SU-DHL-6 (cell line): ENCODE results near the gene TSHR.

Source experiments
- H2AFZ ChIP-seq: fragments of 200-600 bp; sonication (generic); 2 replicates; pipeline ENCODE4 v1.6.1; 2014; ENCODE audit warnings: low read depth, mild to moderate bottlenecking, moderate library complexity, mixed read lengths, antibody characterized with exemption, low read length; ENCODE audit not compliant: severe bottlenecking
- H3F3A ChIP-seq: fragments of 200-600 bp; shearing (Covaris generic); 2 replicates; pipeline ENCODE4 v1.6.0; 2016; ENCODE audit warnings: antibody characterized with exemption, mild to moderate bottlenecking; ENCODE audit not compliant: insufficient read depth
- H3K27ac ChIP-seq: fragments of 200-600 bp; sonication (generic); 2 replicates; pipeline ENCODE4 v1.5.1; 2016; ENCODE audit warnings: low read depth, mild to moderate bottlenecking, low read length, moderate library complexity, mixed read lengths
- H3K27me3 ChIP-seq: fragments of 200-600 bp; sonication (generic), shearing (Covaris generic); 2 replicates; pipeline ENCODE4 v1.6.0; 2014; ENCODE audit warnings: mild to moderate bottlenecking, low read length
- H3K36me3 ChIP-seq: fragments of 200-600 bp; sonication (generic); 2 replicates; pipeline ENCODE4 v1.6.1; 2014; ENCODE audit warnings: mild to moderate bottlenecking, low read length, mixed read lengths
- H3K4me2 ChIP-seq: fragments of 300-600, 200-600 bp; shearing (Covaris generic), sonication (generic); 2 replicates; pipeline ENCODE4 v1.6.0; 2014; ENCODE audit warnings: low read length, low read depth, mild to moderate bottlenecking; ENCODE audit not compliant: poor library complexity, severe bottlenecking
- H3K4me3 ChIP-seq: fragments of 200-600 bp; sonication (generic); 2 replicates; pipeline ENCODE4 v1.5.1; 2014; ENCODE audit warnings: antibody characterized with exemption, low read length, mild to moderate bottlenecking, mixed read lengths; ENCODE audit not compliant: insufficient read depth, poor library complexity, severe bottlenecking
- H3K79me2 ChIP-seq: fragments of 200-600 bp; sonication (generic); 2 replicates; pipeline ENCODE4 v1.6.1; 2014; ENCODE audit warnings: mild to moderate bottlenecking, low read length, moderate library complexity; ENCODE audit not compliant: insufficient read depth
- H3K9ac ChIP-seq: fragments of 200-600 bp; sonication (generic); 2 replicates; pipeline ENCODE4 v1.7.0; 2014; ENCODE audit warnings: mild to moderate bottlenecking, low read length
- H3K9me2 ChIP-seq: fragments of 200-600 bp; sonication (generic); replicated peaks from 2 replicates; pipeline ENCODE4 v1.6.1; 2014; ENCODE audit warnings: low read length; ENCODE audit not compliant: insufficient read depth
- H3K9me3 ChIP-seq: fragments of 200-600 bp; sonication (generic); 2 replicates; pipeline ENCODE4 v1.6.1; 2014; ENCODE audit warnings: low read length, mixed read lengths; ENCODE audit not compliant: insufficient read depth
- H4K20me1 ChIP-seq: fragments of 200-600 bp; sonication (generic); 2 replicates; pipeline ENCODE4 v1.6.1; 2014; ENCODE audit warnings: low read depth, mild to moderate bottlenecking, antibody characterized with exemption, low read length, moderate library complexity, mixed read lengths
- CTCF ChIP-seq: fragments of 200-600 bp; sonication (generic); IDR thresholded peaks from one replicate; pipeline ENCODE4 v1.5.1; 2017; ENCODE audit warnings: antibody characterized with exemption, mild to moderate bottlenecking, low read length, moderate library complexity; ENCODE audit not compliant: insufficient read depth, poor library complexity, severe bottlenecking
- EZH2phosphoT487 ChIP-seq: fragments of 200-600 bp; sonication (generic), shearing (Covaris generic); conservative IDR thresholded peaks from 2 replicates; pipeline ENCODE4 v1.6.1; 2018; ENCODE audit warnings: mild to moderate bottlenecking, antibody characterized with exemption, low read length, moderate library complexity, mixed read lengths

TSHR gene

GRCh38 chr14:81028461-81028860 lies 73.0 kb downstream of the TSHR start:
- no peaks in the 10 kb centered on the region for H3K9me3 ChIP-seq
- no peak overlapping the region for H2AFZ ChIP-seq
- H3K4me3 ChIP-seq, result no peak overlapping the region
- H3K9me2 ChIP-seq, result no peaks in the 10 kb centered on the region
- H4K20me1 ChIP-seq, result no peaks in the 10 kb centered on the region
- no peaks in the 10 kb centered on the region for H3K79me2 ChIP-seq
- no peak overlapping the region for H3K27ac ChIP-seq
- H3F3A ChIP-seq, result no peaks in the 10 kb centered on the region
- TF ChIP-seq CTCF, result no peak
- TF ChIP-seq EZH2phosphoT487, result no peak
- no peaks in the 10 kb centered on the region for H3K27me3 ChIP-seq
- H3K4me2 ChIP-seq, result no peak overlapping the region
- H3K9ac ChIP-seq, result no peak overlapping the region
- H3K36me3 ChIP-seq, result no peaks in the 10 kb centered on the region

DNA sequence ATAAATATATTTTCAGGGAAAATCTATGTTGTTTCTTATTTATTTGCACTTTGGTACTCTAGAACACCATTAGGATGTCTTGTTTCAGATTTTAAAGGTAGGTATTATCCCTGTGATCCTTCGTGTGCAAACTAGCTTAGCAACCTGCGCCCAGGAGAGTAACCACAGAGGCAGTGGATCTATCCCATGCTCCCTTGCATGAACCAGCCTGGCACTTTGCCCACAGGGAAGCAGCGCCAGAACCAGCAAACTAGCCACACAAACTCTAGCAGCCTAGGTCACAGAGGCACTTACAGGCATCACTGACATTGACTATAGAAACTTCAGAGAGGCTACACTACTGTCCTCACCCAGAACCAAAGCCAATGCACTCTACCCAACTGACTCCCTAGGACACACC lies 76.1 kb downstream of the TSHR start:
- Histone ChIP-seq H3K27me3 (no peaks in the 10 kb centered on the region), H3K4me3 (no peak overlapping the region), H3K27ac (no peak overlapping the region), H3K9me3 (0 out of 2 replicates have a peak, but pooled peaks cover 4% of the 10 kb centered on the region), H4K20me1 (no peaks in the 10 kb centered on the region), H3K4me2 (no peak overlapping the region), H3F3A (no peaks in the 10 kb centered on the region), H2AFZ (no peak overlapping the region), H3K36me3 (no peaks in the 10 kb centered on the region), H3K9ac (no peak overlapping the region), H3K79me2 (no peaks in the 10 kb centered on the region), H3K9me2 (no peaks in the 10 kb centered on the region)
- no peak for TF ChIP-seq EZH2phosphoT487
- no peak for TF ChIP-seq CTCF

GRCh38 chr14:81033698-81034240 lies 78.3 kb downstream of the TSHR start:
- Histone ChIP-seq H3K9me3 (0 out of 2 replicates have a peak, but pooled peaks cover 4% of the 10 kb centered on the region), H3K9ac (no peak overlapping the region), H3K4me3 (no peak overlapping the region), H3F3A (no peaks in the 10 kb centered on the region), H3K9me2 (no peaks in the 10 kb centered on the region), H4K20me1 (no peaks in the 10 kb centered on the region), H3K27ac (no peak overlapping the region), H3K36me3 (no peaks in the 10 kb centered on the region), H3K27me3 (no peaks in the 10 kb centered on the region), H3K79me2 (no peaks in the 10 kb centered on the region), H2AFZ (no peak overlapping the region), H3K4me2 (no peak overlapping the region)
- TF ChIP-seq EZH2phosphoT487 (no peak), CTCF (no peak)
